Hypothalamus (tissue), 51 donors: ENCODE measurements around the gene ZMYM3.
"Not testable (repeated sequence)": the region's sequence is repeated elsewhere in the genome, so short reads cannot be mapped to it uniquely, and the experiment has no call there.

ENCODE experiments used
- DNase-seq, 51 donors: peaks; one replicate each; lab custom pipeline; 2025; lab: John Stamatoyannopoulos, UW

Gene ZMYM3

DNA sequence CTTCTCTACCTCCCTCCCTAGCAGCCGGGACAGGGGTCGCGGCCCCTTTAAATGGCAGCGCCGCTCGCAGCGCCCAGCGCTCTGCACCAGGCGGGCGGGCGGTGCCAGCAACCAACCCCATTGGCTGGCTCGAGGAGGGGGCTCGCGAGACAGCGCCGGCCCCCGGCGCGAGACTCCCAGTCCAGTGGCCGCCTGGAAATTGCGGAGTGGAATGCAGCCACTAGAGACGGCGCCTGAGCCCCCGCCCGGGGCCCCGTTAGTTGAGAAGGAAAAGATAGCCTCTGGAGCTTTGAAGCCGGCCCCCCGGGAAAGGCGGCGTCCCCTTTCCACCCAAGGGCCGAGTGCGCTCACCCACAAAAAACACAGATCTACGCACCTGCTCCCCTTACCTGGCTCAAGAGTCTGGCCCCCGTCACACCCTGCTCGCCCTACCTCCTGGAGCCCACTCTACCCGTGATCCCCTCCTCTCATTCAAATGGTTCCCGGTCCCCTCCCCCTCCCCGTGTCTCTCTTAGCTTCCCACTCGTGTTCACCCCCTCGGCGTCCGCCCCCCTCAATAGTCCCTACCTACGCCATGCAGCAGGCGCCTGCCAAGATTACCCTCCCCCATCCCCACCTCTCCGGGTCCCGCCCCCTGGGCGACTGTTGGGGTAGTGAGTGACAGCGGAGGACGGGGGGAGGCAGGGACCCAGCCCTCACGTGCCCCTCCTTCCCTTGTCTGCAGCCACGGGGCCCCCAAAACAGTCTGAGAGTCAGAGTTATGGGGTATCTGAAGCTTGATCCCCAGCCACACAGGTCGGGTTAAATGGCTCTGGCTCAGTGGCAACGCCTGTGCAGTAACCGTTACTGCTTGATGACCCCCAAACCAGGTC, at the start of gene ZMYM3:
TSS of gene ZMYM3 (minus strand) at position 49 of the 872 bp plus-strand sequence. CDS start 885 bp downstream, outside the sequence.
- peak; percentile 20 to 87 (median 69) for DNase-seq

DNA sequence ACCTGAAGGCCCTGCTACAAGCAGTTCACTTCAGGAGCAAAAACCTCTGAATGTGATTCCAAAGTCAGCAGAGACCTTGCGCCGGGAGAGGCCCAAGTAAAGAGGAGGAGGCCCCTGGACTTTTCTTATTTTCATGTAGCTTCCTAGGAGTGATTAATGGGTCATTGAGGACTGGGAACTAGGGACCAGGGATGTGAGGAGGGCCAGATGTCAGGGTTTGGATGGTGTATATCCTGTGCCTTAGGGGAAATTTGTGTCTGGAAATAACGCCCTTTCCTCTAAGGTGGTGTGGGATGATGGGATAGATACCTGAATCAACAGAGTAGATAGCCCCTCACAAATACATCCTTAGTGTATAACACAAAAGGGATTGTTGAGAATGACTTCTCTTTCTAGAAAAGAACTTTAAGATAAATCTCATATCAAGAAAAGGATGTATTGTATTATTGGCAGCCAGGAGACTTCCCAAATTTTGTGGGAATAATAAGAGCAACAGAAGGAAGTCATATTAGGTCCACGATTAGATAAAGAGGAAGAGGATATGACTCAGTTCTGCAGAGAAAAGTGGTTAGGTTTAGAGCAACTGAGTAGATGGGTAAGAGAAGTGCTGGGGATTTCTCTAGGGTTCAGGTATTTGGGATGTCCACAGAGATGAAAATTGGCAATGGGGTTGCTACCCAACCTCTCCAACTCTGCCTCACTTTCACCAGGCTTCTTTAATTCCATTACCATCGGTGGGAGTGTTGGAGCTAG, 48.7 kb upstream of the ZMYM3 start:
- DNase-seq, result no peak

DNA sequence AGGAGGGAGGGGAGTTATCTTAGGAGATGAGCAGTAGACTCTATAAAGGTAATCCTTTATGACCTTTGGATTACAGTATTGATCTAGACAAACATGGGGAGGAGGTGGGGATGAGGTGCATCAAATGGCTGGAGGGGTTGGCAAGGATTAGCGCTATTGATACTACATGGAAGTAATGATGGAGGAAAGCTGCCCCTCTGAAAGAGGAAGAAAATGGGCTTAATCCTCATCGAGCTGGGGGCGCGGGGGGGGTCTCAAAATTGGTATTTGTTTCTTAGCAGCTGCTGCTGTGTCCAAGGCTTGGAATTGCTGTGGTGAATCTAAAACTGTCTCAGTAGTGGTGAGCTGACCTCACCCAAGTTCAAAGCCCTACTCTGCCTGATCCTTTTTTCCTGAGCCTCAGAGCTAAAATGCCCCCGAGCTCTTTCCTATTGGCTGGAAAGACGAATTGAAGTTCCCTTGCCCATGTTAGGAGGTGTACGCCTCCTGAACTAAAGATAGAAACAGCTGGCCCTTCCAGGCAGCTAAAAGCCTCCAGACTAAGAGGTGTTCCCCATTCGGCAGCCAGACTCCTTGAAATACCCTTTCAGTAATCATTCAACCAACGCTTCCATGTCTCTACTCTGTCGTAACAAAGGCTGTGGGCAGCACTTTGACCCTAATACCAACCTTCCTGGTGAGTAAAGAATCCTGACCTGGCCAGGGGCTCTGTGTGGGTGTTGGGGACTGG, 47.4 kb upstream of the ZMYM3 start, which contains the start of gene ITGB1BP2:
TSS of gene ITGB1BP2 (plus strand) at position 556 of the 730 bp plus-strand sequence. CDS start at position 613, 57 bp downstream.
- peak in 2 of 51 donors; percentile 0 for DNase-seq

DNA sequence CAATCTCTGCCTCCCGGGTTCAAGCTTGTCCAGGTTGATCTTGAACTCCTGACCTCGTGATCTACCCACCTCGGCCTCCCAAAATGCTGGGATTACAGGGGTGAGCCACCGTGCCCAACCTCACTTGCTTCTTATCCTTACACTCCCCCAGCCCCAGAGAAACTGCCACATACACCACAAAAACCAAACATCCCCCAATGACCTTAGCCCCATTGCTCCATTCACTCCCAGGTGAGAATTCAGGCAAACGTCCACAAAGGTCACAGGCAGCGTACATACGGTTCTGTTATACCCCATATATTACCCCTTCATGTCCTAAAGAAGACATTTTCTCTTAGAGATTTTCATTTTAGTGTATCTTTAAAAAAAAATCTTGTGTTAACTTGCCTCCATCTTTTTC, 46.6 kb upstream of the ZMYM3 start:
- not testable (repeated sequence) for DNase-seq

DNA sequence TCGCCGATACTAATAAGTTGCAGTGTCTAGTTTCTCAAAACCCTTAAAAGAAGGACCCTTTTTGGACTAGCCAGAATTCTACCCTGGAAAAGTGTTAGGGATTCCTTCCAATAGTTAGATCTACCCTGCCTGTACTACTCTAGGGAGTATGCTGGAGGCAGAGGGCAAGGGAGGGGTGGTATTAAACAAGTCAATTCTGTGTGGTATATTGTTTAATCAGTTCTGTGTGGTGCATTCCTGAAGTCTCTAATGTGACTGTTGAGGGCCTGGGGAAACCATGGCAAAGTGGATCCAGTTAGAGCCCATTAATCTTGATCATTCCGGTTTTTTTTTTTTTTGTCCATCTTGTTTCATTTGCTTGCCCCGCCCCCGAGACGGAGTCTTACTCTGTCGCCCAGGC, 46.1 kb upstream of the ZMYM3 start:
- DNase-seq, result not testable (repeated sequence)

DNA sequence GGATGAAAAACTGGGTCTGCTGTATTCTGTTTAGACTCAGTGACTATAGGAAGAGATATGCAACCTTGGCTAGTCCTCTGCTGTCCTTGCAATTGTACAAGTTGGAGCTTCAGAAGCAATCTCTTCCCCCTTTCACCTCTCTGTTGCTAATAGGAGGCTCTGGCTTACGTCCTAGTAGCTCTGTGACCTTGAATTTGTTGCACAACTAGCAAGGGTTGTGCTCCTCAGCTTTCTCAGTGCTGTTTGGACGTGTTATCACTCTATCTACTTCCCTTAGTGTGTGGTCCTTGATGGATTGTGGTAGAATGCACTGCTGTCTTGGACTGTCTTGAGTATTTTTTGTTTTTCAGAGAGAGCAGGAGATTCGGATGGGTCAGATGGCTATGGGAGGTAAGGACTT, 44.2 kb upstream of the ZMYM3 start:
- DNase-seq, result no peak

DNA sequence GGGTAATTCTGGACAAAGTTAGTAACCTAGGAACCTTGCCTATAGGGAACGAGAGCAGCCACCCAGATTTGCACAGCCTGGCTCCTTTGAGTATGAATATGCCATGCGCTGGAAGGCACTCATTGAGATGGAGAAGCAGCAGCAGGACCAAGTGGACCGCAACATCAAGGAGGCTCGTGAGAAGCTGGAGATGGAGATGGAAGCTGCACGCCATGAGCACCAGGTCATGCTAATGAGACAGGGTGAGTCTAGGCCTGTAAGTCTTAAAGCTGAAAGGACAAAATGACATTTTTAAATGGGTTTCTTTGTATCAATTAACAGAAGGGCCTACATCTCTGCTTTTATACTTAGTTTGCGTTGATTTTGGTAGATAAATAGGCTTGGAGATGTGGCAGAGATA, 42.9 kb upstream of the ZMYM3 start:
- no peak for DNase-seq

DNA sequence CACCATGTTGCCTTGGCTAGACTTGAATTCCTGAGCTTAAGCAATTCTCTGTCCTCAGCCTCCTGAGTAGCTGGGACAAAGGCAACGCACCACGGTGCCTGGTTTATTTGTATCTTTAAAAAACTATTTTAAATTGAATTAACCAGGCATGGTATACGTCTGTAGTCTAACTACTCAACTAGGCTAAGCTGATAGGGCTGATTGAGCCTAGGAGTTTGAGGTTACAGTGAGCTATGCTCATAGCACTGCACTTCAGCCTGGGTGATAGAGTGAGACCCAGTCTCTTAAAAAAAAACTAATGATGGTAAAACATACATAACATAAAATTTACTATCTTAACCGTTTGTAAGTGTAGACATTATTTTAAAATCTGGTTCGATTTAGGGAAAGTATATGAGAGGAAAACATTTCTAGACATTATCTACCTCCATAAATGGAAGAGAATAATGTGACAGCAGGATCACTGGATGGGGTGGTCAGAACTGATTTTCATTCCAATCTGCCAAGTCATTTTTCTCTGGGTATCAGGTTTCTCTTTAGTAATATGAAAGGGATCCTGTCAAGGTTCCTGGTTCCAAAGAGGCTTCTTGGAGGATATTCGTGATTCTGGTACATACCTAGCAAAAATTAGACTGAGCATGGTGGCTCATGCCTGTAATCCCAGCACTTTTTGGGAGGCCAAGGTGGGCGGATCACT, 38.9 kb upstream of the ZMYM3 start:
- DNase-seq, result no peak

DNA sequence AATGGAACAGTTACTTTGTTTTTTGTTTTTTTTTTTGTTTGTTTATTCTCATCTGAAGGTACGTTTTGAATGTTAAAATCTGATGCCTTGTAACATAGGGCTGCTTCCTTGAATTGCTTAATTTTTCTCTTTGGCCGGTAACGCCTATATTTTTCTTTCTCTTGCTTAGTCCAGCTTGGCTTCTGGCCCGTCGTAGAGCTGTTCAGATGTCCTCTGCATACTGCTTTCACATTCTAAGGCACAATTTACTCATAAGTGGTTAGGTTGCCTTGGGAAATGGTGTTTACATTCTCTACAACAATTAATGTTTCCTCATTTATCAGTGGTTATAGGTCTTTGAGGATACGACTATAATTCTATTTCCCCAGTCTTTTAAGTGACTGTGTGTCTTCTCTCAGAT, 37.4 kb upstream of the ZMYM3 start:
- no peak for DNase-seq

DNA sequence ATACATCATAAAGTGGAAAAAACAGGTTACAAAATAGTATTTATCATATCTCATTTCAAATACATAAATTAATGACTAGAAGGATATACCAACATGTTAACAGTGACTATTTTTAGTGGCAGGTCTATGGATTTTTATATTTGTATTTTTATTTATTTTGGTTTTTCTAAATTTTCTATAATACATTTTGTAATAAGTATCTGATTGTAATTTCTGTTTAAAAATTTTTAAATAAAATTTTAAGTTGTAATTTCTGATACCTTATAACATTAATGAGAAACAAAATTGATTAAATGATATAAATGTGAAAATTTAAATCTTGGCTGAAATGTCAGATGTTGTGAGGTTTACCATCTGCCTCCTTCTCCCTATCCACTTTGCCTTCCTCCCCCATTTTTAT, 32.0 kb upstream of the ZMYM3 start:
- DNase-seq, result no peak

DNA sequence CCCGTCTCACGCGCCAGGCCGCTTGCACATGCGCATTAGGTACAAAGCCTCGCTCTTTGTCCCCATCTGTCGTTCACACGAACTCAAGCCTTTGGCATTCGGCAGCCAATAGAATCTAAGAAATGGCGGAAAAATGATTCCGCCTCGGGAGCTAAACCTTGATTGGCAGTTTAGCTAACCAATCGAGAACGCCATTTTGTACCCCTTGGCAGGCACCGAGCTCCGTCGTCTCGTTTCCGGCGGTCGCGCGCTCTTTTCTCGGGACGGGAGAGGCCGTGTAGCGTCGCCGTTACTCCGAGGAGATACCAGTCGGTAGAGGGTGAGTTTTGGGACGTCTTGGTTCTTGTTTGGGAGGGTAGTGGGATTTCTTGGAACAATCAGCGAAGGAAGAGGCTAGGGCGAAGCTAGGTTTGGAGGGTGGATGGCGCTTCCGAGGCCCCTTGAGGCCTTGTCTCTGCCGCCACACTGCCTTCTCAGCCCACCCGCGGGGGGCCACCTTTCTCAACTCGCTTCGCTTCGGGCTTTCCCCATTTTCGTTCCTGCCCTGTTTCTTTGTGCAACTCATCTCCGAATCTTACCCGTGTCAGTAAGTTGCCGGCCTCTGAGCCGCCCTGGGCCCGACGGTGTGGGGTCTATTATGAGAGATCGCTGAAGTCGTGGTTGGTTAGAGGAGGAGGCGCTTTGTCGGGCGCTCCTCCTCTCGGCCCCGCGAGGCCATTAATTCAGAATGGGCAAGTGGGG, 29.6 kb upstream of the ZMYM3 start, which contains the start of gene NONO:
TSS of gene NONO (plus strand) at position 233 of the 741 bp plus-strand sequence. CDS start 7,003 bp downstream, outside the sequence.
- peak; percentile 13 to 94 (median 75) for DNase-seq

DNA sequence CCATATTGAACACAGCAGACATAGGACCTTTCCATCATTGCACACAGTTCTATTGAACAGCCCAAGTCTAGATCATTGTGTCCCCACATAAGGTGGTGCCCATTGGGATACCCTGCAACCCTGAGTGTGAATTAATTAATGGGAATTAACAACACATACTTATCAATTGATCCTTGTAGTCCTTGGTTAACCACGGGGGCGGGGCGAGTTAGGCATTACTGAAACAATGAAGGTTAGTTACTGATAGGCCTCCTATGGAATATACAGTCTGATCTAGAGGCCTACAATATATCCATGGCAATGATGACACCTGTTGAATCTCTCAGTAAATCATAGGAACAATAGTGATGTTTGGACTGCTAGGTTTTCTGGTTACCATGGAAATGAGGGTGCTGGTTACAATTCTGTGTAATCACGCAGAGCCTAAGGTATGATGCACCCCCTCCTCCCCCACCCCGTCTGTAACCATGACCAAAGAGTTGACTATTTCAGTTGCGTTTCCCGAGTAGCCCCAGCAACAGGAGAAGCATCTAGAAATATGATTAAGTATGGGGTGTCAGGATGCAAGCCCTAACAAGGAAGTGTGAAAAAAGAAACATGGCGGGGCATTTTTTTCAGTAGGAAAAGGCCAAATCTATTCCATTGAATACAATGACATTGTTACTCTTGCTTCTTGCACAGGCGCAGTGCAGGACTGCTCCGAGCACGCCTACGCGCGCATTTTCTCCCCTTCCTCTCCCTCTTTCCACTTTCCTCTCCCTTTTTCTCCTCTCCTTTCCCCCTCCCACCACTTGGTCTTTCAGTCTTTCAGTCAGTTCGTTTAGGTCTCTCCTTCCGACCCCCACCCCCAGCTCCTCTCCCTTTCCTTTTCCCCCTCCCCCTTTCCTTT, 28.8 kb upstream of the ZMYM3 start:
- DNase-seq, result peak in 2 of 51 donors; percentile 39 to 54

DNA sequence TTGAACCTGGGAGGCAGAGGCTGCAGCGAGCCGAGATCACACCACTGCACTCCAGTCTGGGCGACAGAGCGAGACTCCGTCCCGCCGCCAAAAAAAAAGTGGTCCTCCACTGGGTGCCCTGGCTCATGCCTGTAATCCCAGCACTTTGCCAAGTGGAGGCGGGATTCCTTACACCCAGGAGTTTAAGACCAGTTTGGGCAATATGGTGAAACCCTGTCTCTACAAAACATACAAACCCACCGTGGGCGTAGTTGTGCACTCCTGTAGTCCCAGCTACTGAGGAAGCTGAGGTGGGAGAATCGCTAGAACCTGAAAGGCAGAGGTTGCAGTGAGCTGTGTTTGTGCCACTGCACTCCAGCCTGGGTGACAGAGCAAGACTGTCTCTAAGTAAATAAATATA, 27.4 kb upstream of the ZMYM3 start:
- not testable (repeated sequence) for DNase-seq

DNA sequence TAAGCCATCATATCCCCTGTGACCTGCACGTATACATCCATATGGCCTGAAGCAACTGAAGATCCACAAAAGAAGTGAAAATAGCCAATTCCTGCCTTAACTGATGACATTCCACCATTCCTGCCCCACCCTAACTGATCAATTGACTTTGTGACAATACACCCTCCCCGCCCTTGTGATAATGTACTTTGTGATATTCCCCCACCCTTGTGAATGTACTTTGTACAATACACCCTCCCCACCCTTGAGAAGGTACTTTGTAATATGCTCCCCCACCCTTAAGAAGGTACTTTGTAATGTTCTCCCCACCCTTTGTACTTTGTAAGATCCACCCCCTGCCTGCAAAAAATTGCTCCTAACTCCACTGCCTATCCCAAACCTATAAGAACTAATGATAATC, 18.4 kb upstream of the ZMYM3 start:
- not testable (repeated sequence) for DNase-seq

DNA sequence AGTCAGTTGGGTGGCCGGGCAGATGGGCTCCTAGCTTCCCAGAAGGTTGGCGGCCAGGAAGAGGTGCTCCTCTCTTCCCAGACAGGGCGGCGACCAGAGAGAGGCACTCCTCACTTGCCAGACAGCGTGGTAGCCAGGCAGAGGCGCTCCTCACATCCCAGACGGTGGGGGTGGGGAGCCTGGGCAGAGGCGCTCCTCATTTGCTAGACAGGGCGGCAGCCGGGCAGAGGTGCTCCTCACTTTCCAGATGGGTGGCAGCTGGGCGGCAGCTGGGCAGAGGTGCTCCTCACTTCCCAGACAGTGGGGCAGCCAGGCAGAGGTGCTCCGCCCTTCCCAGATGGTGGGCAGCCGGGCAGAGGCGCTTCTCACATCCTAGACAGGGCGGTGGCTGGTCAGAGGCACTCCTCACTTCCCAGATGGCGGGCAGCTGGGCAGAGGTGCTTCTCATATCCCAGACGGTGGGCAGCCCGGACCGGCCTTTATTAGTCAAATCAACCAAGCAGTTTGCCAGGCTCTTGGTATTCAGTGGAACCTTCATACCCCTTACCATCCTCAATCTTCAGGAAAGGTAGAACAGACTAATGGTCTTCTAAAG, 16.0 kb upstream of the ZMYM3 start:
- DNase-seq, result no peak

DNA sequence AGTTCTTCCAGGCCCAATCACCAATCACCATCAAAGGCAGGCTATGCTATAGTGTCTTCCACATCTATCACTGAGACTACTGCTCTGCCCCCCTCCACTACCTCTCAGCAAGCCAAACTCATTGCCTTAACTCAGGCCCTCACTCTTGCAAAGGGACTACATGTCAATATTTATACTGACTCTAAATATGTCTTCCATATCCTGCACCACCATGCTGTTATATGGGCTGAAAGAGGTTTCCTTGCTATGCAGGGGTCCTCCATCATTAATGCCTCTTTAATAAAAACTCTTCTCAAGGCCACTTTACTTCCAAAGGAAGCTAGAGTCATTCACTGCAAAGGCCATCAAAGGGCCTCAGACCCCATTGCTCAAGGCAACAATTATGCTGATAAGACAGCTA, 14.7 kb upstream of the ZMYM3 start:
- DNase-seq, result not testable (repeated sequence)

DNA sequence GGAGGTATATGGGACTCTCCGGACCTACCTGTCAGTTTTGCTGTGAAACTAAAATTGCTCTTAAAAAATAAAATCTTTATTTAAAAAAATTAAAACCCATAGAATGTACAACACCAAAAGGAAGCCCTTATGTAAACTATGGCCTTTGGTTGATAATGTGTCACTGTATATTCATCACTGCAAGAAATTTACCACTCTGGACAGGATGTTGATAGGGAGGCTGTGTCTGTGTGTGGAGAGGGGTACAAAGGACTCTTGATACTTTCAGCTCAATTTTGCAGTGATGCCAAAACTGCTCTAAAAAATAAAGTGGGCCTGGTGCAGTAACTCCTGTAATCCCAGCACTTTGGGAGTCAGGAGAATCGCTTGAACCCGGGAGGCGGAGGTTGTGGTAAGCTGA, 2.9 kb upstream of the ZMYM3 start:
- DNase-seq, result no peak

DNA sequence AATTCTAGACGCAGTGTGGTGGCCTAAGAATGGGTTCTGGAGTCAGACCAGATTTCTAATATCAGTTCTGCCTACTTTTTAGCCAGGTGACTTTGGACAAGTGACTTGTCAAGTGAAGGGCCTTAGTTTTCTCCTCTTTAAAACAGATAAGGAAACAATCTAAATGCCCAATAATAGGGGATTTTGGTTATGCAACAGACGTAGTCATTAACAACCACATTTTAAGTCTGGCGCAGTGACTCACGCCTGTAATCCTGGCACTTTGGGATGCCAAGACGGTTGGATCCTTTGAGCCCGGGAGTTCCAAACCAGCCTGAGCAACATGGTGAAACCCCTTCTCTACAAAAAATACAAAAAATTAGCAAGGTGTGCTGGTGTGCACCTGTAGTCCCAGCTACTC, 2.1 kb upstream of the ZMYM3 start:
- DNase-seq, result no peak
